ENCODE measurements around the gene BTAF1.

The BTAF1 gene

GRCh38 chr10:91908337-91909116, 15.0 kb upstream of the BTAF1 start:
- DNase-seq = peak; percentile 7

GRCh38 chr10:91909117-91909677, 14.4 kb upstream of the BTAF1 start, which contains the start of gene FGFBP3:
FGFBP3 (minus strand) TSS chr10:91909486; CDS start chr10:91908969, 517 bp downstream.
- no peak for DNase-seq

GRCh38 chr10:91910467-91910866, 13.1 kb upstream of the BTAF1 start:
- no peak for DNase-seq

- no peak for DNase-seq
Measured at GRCh38 chr10:91919651-91920050, 3.9 kb upstream of the BTAF1 start.

- DNase-seq = no peak
Measured at GRCh38 chr10:91924212-91925021, 847 bp downstream of the BTAF1 start.

- DNase-seq = no peak
Measured at GRCh38 chr10:91925022-91925320, 1.4 kb downstream of the BTAF1 start.

GRCh38 chr10:91930939-91931338, 7.4 kb downstream of the BTAF1 start:
- DNase-seq = no peak

GRCh38 chr10:91931526-91932190, 8.1 kb downstream of the BTAF1 start:
- no peak for DNase-seq

GRCh38 chr10:91932737-91933136, 9.2 kb downstream of the BTAF1 start:
- DNase-seq = no peak

- no peak for DNase-seq
Measured at GRCh38 chr10:91935886-91936285, 12.3 kb downstream of the BTAF1 start.

- no peak for DNase-seq
Measured at GRCh38 chr10:91939653-91940052, 16.1 kb downstream of the BTAF1 start.

- DNase-seq = no peak
Measured at GRCh38 chr10:91941426-91941825, 17.9 kb downstream of the BTAF1 start.

GRCh38 chr10:91944880-91945630, 21.5 kb downstream of the BTAF1 start:
- no peak for DNase-seq

GRCh38 chr10:91953600-91954160, 30.1 kb downstream of the BTAF1 start:
- no peak for DNase-seq

- no peak for DNase-seq
Measured at GRCh38 chr10:91955114-91955513, 31.5 kb downstream of the BTAF1 start.

- DNase-seq = no peak
Measured at GRCh38 chr10:91957091-91957490, 33.5 kb downstream of the BTAF1 start.

GRCh38 chr10:91969297-91969696, 45.7 kb downstream of the BTAF1 start:
- DNase-seq = no peak

GRCh38 chr10:91974960-91975359, 51.4 kb downstream of the BTAF1 start:
- no peak for DNase-seq

GRCh38 chr10:91975438-91975837, 51.9 kb downstream of the BTAF1 start:
- DNase-seq = no peak

GRCh38 chr10:91976317-91977051, 52.9 kb downstream of the BTAF1 start:
- DNase-seq = no peak

GRCh38 chr10:91977491-91977890, 53.9 kb downstream of the BTAF1 start:
- DNase-seq = no peak

- no peak for DNase-seq
Measured at GRCh38 chr10:91978585-91978984, 55.0 kb downstream of the BTAF1 start.

Measured in NCI-H2107 (cell line).